Left lung (tissue), 10 donors: ENCODE measurements around the gene ANKS3. TPM values are rescaled to one million over a fixed set of nuclear protein-coding genes. Genes with fewer than 3 reads are reported as not detected.

ENCODE experiments used
- ATAC-seq: fragments of 200-7000 bp; cut with Tn5 transposase; one replicate; pipeline ENCODE4 v1.9.1; 2020; ENCODE audit warnings: moderate library complexity
- DNase-seq, 4 donors: peaks; one replicate each; pipeline ENCODE4 v3.0.0-alpha.2; 2013 to 2020
- H3K27ac ChIP-seq, 2 donors: fragments of 200-600 bp; sonication (generic) in 1 of 2; one replicate each; pipeline versions ENCODE4 v1.5.0 to v1.8.0; 2020 to 2021
- H3K27me3 ChIP-seq, 2 donors: fragments of 200-600 bp; sonication (generic) in 1 of 2; one replicate each; pipeline versions ENCODE4 v1.5.0 to v1.8.0; 2020 to 2021
- H3K36me3 ChIP-seq, 2 donors: fragments of 200-600 bp; sonication (generic) in 1 of 2; one replicate each; pipeline versions ENCODE4 v1.5.0 to v1.8.0; 2020 to 2021
- H3K4me1 ChIP-seq, 2 donors: fragments of 200-600 bp; one replicate each; pipeline ENCODE4 v1.8.0; 2021
- H3K4me3 ChIP-seq, 2 donors: fragments of 200-600 bp; sonication (generic) in 1 of 2; one replicate each; pipeline versions ENCODE4 v1.5.0 to v1.8.0; 2020 to 2021; ENCODE audit warnings: mild to moderate bottlenecking in 1 of 2
- H3K9me3 ChIP-seq, 2 donors: fragments of 200-600 bp; sonication (generic) in 1 of 2; one replicate each; pipeline versions ENCODE4 v1.5.0 to v1.8.0; 2020 to 2021
- CTCF ChIP-seq, 2 donors: fragments of 200-600 bp; sonication (generic) in 1 of 2; IDR thresholded peaks; one replicate each; pipeline versions ENCODE4 v1.5.0 to v1.8.0; 2021; ENCODE audit warnings: antibody characterized with exemption in 2 of 2
- intact Hi-C, 2 donors: fragments of 100-400 bp; cut with DNase I; formaldehyde crosslinking; loops; one replicate each; pipeline versions ENCODE4 v1.11.2 to v1.14.2; 2022
- polyA plus RNA-seq, 6 donors: library from polyadenylated mRNA; unstranded; fragments of 120-200 nt; gene quantifications; one replicate each; pipeline ENCODE4 v1.2.1, GENCODE V29; 2013; ENCODE audit not compliant: insufficient read length in 6 of 6
- total RNA-seq, 2 donors: library from RNA; stranded (reverse); fragmentation: NEBNext Ultra II Directional; extraction: Animal tissue kit (Norgen Biotek cat#: 25700); gene quantifications; one replicate each; pipeline ENCODE4 v1.2.1, GENCODE V29; 2021
- donor health status: DM: no; HTN: yes; CAD: no.
- donor health status: DM: no; HTN: no; CAD: no.

The ANKS3 gene
- total and polyA plus RNA-seq, 8 donors, result 16.1 to 32.8 (median 26.7) TPM

- H3K4me1 ChIP-seq, result no peaks in the 10 kb centered on the region
- no peak overlapping the region for H3K4me3 ChIP-seq
- H3K36me3 ChIP-seq, result peaks cover 0 to 73% of the 10 kb centered on the region in 2 donors
- ATAC-seq (no peak), DNase-seq (peak in 1 of 4 donors; percentile 54)
- TF ChIP-seq CTCF (IDR thresholded peaks at IDR 0.05), result no peak
- no peak overlapping the region for H3K27ac ChIP-seq
- intact Hi-C loops, result no loop called here
- no peaks in the 10 kb centered on the region for H3K27me3 ChIP-seq
- no peaks in the 10 kb centered on the region for H3K9me3 ChIP-seq
Observed at GRCh38 chr16:4704913-4705312, 29.2 kb downstream of the ANKS3 start.

DNA sequence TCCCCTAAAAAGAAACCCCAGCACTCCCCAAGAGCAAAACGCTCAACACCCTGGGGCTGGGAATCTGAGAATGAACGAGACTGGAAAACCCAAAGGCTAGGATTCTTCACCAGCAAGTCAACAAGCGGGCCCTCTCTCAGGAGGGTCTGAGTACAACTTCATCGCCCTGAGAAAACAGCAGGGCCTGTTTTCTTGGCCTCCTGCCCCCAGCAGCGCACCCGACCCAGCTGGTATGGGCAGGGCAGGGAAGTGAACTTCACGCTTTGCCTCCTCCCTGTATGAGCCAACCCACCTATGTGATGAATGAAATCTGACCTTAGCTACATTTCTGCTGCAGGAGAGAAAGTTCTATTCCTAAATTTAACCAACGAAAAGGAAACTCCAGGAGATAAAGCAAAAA is 29.6 kb downstream of the ANKS3 start:
- DNase-seq (peak in 1 of 4 donors; percentile 3), ATAC-seq (no peak)
- H3K36me3 ChIP-seq, result peaks cover 0 to 73% of the 10 kb centered on the region in 2 donors
- H3K4me3 ChIP-seq, result no peak overlapping the region
- no peaks in the 10 kb centered on the region for H3K4me1 ChIP-seq
- H3K27me3 ChIP-seq, result no peaks in the 10 kb centered on the region
- no peaks in the 10 kb centered on the region for H3K9me3 ChIP-seq
- intact Hi-C loops, result no loop called here
- no peak overlapping the region for H3K27ac ChIP-seq
- TF ChIP-seq CTCF (IDR thresholded peaks at IDR 0.05), result no peak

- intact Hi-C loops, result no loop called here
- Histone ChIP-seq H3K4me1 (no peaks in the 10 kb centered on the region), H3K9me3 (no peaks in the 10 kb centered on the region), H3K27ac (no peak overlapping the region), H3K36me3 (peaks cover 0 to 79% of the 10 kb centered on the region in 2 donors), H3K27me3 (no peaks in the 10 kb centered on the region), H3K4me3 (no peak overlapping the region)
- no peak for TF ChIP-seq CTCF (IDR thresholded peaks at IDR 0.05)
- DNase-seq, result peak in 1 of 4 donors; percentile 38
- ATAC-seq, result no peak
Observed at GRCh38 chr16:4703906-4704305, 30.2 kb downstream of the ANKS3 start.

- intact Hi-C loops, result no loop called here
- no peaks in the 10 kb centered on the region for H3K27me3 ChIP-seq
- DNase-seq (no peak), ATAC-seq (no peak)
- H3K4me3 ChIP-seq, result no peak overlapping the region
- no peak overlapping the region for H3K27ac ChIP-seq
- H3K9me3 ChIP-seq, result no peaks in the 10 kb centered on the region
- H3K36me3 ChIP-seq, result peaks cover 0 to 87% of the 10 kb centered on the region in 2 donors
- TF ChIP-seq CTCF (IDR thresholded peaks at IDR 0.05), result no peak
- no peaks in the 10 kb centered on the region for H3K4me1 ChIP-seq
Observed at GRCh38 chr16:4702466-4702808, 31.6 kb downstream of the ANKS3 start.

GRCh38 chr16:4701791-4702465 is 32.1 kb downstream of the ANKS3 start:
- Histone ChIP-seq H3K9me3 (no peaks in the 10 kb centered on the region), H3K27me3 (no peaks in the 10 kb centered on the region), H3K4me3 (no peak overlapping the region), H3K36me3 (peaks cover 0 to 87% of the 10 kb centered on the region in 2 donors), H3K27ac (no peak overlapping the region), H3K4me1 (no peaks in the 10 kb centered on the region)
- DNase-seq, result peak in 1 of 4 donors; percentile 51
- intact Hi-C loops, result no loop called here
- no peak for ATAC-seq
- TF ChIP-seq CTCF (IDR thresholded peaks at IDR 0.05), result no peak
